ENCODE results near the gene MBP. TPM values are rescaled to one million over a fixed set of nuclear protein-coding genes. Genes with fewer than 3 reads are reported as not detected.

The MBP gene
- total and polyA plus RNA-seq, 2 of the 13 experiments (the other 11 are each of a cell fraction or from before 2014, with no cell fraction given): 5.0 to 8.5 TPM

- TF ChIP-seq POLR2A (IDR thresholded peaks at IDR 0.05; ENCODE audit: insufficient read depth in 1 of 2, low read depth in 2 of 2, low read length in 2 of 2) (peak; percentile 64 to 70), AGO1 (IDR thresholded peaks at IDR 0.05; ENCODE audit: low read depth, low read length, poor library complexity, severe bottlenecking) (peak; percentile 57), MIER2 (CRISPR knock-in tag; IDR thresholded peaks at IDR 0.05) (no peak), SCMH1 (CRISPR knock-in tag; IDR thresholded peaks at IDR 0.05; ENCODE audit: borderline replicate concordance) (no peak), ZNF784 (CRISPR knock-in tag; IDR thresholded peaks at IDR 0.05; ENCODE audit: borderline replicate concordance) (no peak), ZNF580 (CRISPR knock-in tag; IDR thresholded peaks at IDR 0.05; ENCODE audit: borderline replicate concordance, low read depth) (no peak), ZNF280D (CRISPR knock-in tag; IDR thresholded peaks at IDR 0.05) (no peak), NFYB (CRISPR knock-in tag; IDR thresholded peaks at IDR 0.05) (no peak), NCOA1 (CRISPR knock-in tag; IDR thresholded peaks at IDR 0.05) (no peak), AHDC1 (CRISPR knock-in tag; IDR thresholded peaks at IDR 0.05; ENCODE audit: borderline replicate concordance) (peak; percentile 73; the same call in 1 of the 2 replicates), ZNF451 (CRISPR knock-in tag; IDR thresholded peaks at IDR 0.05) (no peak), GLI4 (CRISPR knock-in tag; IDR thresholded peaks at IDR 0.05; ENCODE audit: borderline replicate concordance) (no peak), PHF5A (CRISPR knock-in tag; IDR thresholded peaks at IDR 0.05; ENCODE audit: low read depth, unreplicated experiment) (no peak), NFIB (CRISPR knock-in tag; IDR thresholded peaks at IDR 0.05; ENCODE audit: borderline replicate concordance) (no peak), ZNF558 (CRISPR knock-in tag; IDR thresholded peaks at IDR 0.05; ENCODE audit: borderline replicate concordance) (peak; percentile 47; the same call in 1 of the 2 replicates), SMYD3 (CRISPR knock-in tag; IDR thresholded peaks at IDR 0.05) (peak; percentile 88; the same call in 1 of the 2 replicates), ZNF333 (CRISPR knock-in tag; IDR thresholded peaks at IDR 0.05; ENCODE audit: borderline replicate concordance) (no peak), TEF (CRISPR knock-in tag; IDR thresholded peaks at IDR 0.05) (no peak), RBM22 (optimal IDR thresholded peaks at IDR 0.05; ENCODE audit: low read length) (peak; percentile 36)
Observed at GRCh38 chr18:77114415-77115191, 18.0 kb downstream of the MBP start (continued).

Data from HepG2 (cell line).